ENCODE results near the gene BCLAF1.
"Not testable (repeated sequence)": the region's sequence is repeated elsewhere in the genome, so short reads cannot be mapped to it uniquely, and the experiment has no call there.

The BCLAF1 gene

DNA sequence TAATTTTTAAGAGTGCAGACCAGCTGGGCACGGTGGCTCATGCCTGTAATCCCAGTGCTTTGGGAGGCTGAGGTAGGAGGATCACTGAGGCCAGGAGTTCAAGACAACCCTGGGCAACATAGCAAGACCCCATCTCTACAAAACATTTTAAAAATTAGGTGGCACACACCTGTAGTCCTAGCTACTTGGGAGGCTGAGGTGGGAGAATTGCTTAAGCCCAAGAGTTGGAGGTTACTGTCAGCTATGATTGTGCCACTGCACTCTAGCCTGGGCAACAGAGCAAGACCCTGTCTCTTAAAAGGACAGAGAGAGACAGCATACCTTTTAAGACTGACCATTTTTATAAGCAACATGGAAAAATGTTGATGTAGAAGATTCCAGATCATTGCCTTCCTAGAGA lies 18.8 kb upstream of the BCLAF1 start:
- DNase-seq (ENCODE audit: low spot score) = not testable (repeated sequence)

DNA sequence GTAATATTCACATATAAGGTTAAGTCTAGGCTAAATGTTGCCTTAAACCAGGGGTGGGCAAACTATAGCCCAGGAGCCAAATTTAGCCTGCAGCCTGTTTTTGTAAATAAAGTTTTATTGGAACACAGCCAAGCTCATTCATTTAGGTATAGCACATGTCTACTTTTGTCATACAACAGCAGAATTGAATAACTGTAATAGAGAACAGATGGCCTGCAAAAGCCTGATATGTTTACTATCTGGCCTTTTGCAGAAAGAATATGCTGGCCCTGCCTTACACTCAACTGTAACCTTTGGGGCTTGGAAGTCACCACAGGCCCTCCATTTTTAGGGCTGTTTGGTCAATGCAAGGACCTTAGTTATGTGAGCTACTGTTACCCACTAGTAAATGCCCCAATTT lies 17.7 kb upstream of the BCLAF1 start:
- no peak for DNase-seq (ENCODE audit: low spot score)

DNA sequence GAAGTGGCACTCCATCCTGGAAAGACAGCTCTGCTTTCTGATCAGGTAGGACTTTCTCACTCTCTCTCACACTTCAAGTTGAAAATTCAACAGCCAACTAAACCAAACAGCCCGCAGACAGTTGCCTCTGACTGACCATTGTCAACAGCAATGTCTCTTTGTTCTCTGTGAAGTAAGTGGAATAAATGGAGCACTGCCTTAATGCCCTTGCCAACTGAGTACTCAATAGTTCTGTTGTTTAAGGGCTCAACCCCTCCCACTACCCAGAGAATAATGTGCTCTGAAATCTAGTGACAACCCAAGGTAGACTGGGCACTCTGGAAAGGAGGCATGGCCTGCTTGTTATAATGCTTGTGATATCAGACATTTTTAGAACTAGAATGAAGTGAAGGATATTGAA lies 16.8 kb upstream of the BCLAF1 start:
- DNase-seq (ENCODE audit: low spot score) = no peak

DNA sequence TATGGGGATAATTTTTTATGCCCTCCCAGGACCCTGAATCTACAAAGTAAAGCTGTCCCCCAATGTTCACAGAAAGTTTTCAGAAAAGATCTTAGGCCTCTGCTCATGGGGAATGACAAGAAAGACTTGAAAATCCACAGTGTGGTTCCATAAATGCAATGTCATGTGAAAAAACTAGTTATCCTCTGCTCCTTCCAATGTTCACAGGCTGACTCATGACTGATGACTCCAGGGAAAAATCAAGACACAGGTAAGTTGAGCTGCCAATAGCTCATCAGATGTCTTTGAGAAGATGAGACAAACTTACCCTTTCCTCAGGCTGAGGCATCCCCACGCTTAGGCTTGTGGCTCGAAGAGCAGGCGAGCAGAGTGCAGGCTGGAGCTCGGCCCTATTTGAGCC lies 14.8 kb upstream of the BCLAF1 start:
- no peak for DNase-seq (ENCODE audit: low spot score)

DNA sequence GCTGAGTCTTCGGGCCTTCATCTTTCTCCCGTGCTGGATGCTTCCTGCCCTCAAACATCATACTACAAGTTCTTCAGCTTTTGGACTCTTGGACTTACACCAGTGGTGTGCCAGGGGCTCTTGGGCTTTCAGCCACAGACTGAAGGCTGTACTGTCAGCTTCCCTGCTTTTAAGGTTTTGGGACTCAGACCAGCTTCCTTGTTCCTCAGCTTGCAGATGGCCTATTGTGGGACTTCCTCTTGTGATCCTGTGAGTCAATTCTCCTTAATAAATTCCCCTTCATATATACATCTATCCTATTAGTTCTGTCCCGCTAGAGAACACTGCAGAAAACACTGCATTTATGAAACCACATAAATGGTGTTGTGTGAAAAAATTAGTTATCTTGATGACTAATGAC lies 13.9 kb upstream of the BCLAF1 start:
- no peak for DNase-seq (ENCODE audit: low spot score)

DNA sequence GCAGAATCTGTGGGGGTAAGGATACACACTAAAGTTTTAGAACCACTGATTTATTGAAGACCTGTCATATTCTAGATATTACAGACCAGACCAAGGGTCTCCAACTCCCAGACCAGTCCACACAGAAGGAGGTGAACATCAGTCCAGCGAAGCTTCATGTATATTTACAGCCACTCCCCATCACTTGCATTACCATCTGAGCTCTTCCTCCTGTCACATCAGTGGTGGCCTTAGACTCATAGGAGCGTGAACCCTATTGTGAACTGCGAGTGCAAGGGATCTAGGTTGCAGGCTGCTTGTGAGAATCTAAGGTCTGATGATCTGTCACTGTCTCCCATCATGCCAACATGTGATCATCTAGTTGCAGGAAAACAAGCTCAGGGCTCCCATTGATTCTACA lies 5.0 kb upstream of the BCLAF1 start:
- no peak for DNase-seq (ENCODE audit: low spot score)

DNA sequence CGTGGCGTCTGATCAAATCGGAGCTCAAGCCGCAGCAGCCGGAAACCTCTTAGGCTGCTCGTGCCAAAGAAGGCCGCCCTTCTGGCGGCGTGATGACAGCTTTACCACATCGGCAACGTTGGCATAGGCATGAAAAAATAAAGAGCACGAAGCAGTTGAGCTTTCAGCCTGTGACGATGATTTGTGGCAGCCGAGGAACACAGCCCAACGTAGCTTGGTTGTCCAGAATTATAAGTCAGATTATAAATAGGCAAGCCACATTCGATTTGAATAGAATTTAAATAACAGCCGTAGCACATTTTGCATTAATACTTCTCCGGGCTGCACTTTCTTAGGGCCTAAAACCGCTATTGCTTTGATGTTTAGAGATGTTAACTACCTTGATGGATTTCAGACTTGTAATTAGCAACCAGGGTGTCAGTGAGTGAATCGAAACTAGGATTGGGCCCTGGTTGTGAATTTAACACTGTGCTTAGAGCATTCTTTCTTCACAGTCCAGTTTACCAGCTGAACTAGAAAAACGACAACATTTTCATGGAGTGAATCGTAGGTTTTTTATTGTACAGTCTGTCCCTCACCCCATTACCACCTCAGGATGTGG lies 864 bp upstream of the BCLAF1 start:
- peak; percentile 79 for DNase-seq (ENCODE audit: low spot score)

DNA sequence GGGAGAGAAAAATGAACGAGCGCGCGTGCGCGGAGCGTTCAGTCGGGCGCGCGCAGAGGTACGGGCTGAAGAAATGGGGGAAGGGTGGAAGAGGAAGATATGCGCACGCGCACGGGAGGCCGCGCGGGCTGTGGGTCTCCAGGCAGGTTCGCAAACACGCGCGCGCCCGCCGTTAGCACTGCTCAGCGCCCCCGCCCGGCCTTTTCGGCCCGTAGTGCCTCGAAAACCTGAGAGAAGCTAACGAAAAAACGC lies 393 bp downstream of the BCLAF1 start:
- peak; percentile 93 for DNase-seq (ENCODE audit: low spot score)

DNA sequence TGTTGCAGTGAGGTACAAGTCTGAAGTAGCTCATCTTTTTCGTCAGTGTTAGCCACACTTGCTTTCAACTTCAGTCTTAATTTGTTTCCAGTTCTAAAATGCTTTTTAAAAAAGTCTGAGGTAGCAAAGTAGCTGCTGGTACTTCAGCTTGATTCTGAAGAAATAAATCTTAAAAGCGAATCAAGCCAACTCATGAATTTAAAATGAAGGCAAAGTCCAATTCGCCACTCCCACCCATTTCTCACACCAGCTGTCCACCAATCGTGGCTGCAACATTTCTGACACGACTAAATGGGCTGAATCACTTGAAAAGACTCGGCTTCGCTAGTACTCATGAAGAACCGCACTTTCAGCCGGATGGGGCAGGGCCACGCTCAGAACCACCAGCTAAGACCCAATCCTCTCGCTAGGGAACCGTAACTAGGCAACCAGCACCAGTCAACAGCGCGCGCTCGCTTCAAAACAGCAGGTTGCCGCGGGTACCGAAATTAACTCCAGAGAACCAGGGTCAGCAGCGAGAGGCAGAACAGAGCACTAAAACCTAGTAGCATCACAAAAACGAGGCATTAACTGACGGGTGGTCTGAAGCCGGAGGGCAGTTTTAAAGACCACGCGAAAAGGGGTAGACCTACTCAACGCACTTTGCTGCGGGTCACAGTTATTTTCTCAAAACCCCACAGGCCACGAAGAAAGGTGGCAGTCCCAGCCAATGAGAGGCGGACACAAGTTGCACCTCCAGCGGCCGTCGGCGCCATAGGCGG lies 900 bp downstream of the BCLAF1 start:
- DNase-seq (ENCODE audit: low spot score) = peak; percentile 89

DNA sequence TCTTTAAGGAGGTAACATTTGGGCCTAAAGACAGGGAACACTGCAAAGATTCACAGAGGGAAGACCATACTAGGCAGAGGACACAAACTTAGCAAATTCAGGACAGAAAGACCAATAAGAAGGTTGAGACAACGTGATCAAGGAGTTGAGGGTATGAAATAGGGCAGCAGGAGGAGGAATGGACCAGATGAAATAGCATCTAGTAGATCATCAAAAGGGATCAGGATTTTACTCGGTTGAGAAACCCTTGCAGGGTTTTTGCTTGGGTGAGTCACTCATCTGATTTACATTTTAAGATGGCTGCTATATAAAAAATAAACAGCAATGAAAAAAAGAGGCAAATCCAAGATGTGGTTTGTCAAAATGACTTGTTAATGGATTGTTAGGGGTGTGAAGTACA lies 4.7 kb downstream of the BCLAF1 start:
- DNase-seq (ENCODE audit: low spot score) = peak; percentile 19

DNA sequence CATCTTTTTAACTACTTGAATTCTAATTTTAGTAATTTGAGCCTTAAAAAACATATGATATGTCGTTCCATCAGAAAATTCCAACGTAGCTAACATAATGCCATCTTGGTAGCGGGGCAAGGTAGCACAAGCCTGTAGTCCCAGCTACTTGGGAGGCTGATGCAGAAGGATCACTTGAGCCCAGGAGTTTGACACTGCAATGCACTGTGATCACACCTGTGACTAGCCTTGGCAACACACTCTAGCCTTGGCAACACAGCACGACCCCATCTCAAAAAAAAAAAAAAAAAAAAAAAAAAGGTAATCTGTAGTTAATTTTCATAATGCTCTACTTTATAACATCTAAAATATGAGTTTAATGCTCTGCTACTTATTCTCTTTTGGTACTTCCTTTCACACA lies 6.7 kb downstream of the BCLAF1 start:
- DNase-seq (ENCODE audit: low spot score) = no peak

DNA sequence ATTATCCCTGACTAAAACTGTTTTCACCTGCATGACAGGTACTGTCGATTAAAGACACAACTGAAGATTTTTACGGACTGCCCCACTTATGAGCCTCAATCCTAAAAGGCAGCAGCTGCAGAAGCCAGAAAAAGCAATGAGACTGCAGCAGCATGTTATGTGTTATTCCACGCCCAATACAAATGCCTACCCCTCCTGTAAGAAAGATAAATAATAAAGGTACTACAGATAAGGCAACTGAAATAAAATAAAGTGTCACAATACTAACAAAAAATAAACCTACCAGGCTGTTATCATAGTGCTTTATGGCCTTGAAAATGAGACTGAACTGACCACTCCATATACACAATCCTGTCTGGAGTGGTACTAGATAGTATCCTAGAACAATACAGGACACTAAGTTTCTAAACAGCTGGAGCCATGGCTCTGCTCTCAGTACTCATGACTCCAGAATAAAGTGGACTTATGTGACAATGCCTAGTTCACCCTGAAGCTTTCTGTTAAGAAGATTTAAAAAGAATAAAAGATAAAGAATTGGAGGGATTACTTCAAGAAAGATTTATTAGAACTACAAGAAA lies 9.5 kb downstream of the BCLAF1 start:
- no peak for DNase-seq (ENCODE audit: low spot score)

DNA sequence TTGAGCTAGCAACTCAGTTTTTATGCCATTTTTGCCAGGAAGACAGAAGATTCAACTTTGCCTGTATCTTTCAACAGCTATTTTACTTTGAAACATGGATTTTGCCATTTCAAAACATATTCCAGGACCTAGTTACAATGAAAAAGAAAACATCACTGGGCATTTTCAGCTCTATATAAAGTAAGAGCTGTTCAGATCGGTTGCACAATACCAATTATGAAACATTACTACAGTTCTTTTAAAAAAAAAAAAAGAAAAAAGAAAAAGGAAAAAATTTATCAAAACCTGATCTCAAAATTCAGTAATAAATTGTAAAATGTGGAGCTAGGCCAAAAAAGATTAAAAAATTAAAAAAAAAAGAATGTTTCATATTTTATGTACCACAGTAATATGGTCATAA lies 15.6 kb downstream of the BCLAF1 start:
- DNase-seq (ENCODE audit: low spot score) = no peak

DNA sequence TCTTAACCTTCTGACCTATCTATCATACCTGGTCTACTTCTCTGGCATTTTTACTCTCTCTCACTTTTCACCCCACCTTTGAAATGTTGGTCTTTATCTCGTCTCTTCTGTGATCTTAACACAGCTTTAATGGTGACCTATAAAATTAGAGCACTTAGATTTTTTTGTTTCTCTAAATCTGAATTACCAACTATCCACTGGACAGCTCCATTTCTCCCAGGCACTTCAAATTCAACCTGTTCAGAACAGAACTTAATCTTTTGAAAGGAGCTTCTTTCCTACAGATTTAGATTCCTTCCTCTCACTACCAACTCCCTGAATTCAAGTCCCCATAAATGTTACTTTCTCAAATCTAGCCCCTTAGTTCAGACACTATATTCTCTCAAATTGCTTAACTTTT lies 24.5 kb downstream of the BCLAF1 start:
- no peak for DNase-seq (ENCODE audit: low spot score)

DNA sequence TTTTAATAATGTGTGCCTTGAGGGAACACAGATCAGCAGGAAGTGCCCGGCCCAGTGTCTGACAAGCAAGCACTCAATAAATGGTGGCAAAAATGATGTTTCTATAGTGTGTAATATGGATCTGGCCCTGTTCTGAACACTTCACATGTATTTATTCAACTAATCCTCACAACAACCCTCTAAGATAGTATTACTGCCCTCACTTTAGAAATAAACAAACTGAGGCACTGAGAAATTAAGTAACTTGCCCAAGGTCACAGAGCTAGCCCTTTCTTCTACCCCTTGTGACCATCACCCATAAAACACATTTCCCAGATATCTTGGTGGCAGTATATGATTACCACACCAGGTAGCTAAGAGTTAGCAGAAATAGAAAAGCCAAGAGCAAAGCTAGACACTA lies 26.7 kb downstream of the BCLAF1 start:
- no peak for DNase-seq (ENCODE audit: low spot score)

DNA sequence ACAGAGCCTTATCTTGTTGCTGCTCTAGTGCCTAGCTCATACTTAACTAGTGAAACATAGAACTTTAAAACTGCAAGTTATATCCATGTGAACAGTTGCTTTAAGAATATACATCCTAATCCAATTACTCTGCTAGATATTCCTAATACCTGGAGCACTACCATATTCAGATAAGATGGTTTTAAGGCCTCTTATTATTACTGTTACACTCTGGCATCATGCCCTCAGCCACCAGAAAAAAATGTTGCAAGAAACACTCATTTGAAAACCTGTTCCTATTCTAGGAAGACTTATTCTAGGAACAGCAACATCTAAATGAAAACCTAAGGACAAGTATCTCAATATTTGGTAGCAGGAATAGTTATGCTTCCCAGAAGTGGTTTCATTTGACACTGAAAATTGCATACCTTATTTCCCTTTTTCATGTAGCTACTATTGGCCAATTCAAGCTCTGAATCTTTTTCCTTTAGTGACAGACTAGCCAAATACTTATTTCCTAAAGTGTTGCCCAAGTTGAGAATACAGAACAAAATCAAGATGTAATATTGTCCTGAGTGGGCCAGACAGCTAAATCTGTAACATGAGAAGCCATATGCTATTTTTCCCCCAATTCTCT lies 34.7 kb downstream of the BCLAF1 start:
- no peak for DNase-seq (ENCODE audit: low spot score)

DNA sequence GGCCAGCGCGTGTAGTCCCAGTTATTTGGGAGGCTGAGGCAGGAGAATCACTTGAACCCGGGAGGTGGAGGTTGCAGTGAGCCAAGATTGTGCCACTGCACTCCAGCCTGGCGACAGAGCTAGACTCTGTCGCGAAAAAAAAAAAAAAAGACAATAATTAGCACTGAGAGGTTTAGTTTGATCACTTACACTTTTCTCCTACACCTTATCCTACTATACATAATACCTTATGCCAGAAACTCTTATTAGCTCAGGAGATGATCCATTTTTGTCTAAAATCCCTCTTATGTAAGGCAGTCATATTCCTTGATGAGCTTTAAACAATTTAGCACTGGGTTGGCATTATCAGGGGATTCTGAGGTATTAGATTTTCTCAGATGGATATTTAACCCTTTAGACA lies 35.9 kb downstream of the BCLAF1 start:
- DNase-seq (ENCODE audit: low spot score) = no peak

DNA sequence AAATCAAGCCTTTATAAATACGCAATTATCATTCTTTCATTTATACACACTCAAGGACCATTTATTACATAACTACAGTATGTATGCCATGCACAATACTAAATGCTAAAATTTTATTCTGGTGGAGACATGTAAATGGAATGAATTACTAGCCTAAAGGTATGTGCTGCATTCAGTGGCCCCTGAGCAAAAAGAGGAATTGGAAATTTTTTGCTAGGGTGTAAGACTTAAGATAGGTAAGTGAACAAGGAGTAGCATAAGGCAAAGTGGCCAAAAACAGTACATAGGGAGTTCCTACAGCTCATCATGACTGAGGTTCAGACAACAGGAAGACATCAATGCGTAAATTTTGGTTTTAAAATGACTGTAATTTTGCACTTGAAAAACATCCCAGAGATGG lies 37.2 kb downstream of the BCLAF1 start:
- DNase-seq (ENCODE audit: low spot score) = no peak

DNA sequence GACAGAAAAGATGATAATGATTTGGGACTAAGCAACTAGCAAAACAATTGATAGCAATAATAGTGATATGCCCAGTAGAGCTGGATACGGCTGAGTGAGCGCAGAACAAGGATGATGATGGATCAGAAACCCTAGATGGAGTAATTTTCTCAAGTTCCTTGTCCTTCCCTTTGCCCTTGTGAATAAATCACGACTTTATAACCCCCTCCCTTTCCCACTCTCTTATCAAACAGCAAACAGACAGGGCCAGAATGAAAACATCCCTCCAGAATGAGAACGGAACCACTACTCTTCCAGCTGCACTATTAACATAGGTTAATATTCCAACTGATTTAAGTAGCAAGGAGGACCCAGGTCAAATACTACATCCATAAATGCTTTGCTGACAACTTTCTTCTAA lies 38.3 kb downstream of the BCLAF1 start:
- no peak for DNase-seq (ENCODE audit: low spot score)

DNA sequence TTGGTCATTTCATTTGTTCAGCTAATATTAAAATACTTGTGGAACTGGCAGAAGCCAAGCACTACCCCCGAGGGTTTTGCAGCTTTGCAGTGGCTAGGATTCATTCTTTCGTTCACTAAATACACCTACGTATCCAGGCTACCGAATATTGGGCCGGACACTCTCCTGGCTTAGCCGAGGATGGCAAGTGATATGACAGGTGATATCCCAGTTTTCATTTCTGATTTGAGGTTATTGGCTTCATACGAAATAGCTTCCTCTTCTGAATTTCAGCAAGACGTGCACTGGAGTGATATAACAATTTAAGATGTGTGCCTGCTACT lies 39.0 kb downstream of the BCLAF1 start:
- no peak for DNase-seq (ENCODE audit: low spot score)

DNA sequence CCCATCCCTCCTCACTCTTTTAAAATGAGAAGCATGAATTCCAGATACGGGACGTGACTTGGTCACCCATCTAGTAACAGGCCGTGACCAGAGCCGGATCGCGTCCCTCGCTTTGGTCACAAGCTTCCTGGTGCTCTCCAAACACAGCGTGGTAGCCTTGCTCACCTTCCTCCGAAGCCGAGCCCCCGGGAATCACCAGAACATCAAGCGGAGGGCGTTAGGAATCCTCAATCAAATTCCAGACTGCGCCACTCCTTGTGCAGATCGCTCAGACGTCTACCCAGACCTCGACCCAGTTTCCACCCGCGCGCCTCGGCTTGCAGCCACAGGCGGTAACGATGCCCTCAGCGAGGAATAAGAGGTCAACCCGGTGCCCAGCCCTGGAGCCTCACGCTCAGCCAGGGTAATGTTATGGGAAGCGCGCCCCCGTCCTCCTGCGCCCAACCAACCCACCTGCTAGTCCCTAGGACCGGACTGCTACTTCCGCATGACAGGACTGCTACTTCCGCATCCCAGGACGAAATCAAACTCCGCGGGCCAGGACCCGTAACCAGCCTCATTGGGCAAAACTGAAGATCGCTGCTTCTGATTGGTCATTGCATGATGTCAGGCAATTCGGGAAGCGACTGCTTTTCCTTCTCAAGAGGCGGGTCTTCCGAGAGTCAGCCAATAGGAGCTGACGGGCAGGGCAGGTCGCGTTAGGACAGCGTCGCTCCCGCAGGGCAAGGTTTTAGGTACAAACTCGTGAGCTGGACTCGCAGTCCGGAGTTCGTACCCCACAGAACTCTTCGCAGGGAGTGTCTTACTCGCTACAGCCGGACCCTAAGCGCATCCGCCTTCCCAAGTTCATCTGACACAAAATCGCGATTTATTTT lies 39.6 kb downstream of the BCLAF1 start, which contains the start of gene MTFR2:
TSS of gene MTFR2 (minus strand) at position 501 of the 875 bp plus-strand sequence. CDS start 1,212 bp downstream, outside the sequence.
- peak; percentile 99 for DNase-seq (ENCODE audit: low spot score)

DNA sequence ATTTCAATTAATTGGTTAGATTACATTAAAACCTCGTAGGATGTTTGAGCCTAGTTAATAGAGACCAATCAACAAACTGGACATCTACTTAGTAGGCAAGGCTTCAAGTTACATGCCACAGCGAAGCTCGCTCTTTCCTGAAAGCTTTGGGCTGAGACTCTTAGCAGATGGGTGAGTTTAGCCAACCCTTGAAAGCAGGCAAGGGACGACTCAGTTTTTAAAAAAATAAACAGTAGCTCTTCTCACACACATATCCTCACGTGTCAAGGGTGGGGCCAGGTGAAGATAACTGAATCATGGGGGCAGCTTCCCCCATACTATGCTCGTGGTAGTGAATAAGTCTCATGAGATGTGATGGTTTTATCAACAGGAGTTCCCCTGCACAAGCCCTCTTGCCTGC lies 40.3 kb downstream of the BCLAF1 start:
- no peak for DNase-seq (ENCODE audit: low spot score)
